HL-60 (cell line): Measurements from ENCODE around the gene RBMS3.

Source experiments
- GABPA ChIP-seq: IDR thresholded peaks from 2 replicates; pipeline ENCODE4 v1.6.1; 2012; ENCODE audit warnings: low read depth
- POLR2AphosphoS5 ChIP-seq: IDR thresholded peaks from 2 replicates; pipeline ENCODE4 v1.6.1; 2012; ENCODE audit warnings: low read depth
- SPI1 ChIP-seq: IDR thresholded peaks from 2 replicates; pipeline ENCODE4 v1.6.1; 2012; ENCODE audit warnings: low read depth, mild to moderate bottlenecking, borderline replicate concordance
- TF ChIP-seq, protein P1 (sequence below): IDR thresholded peaks from one replicate; pipeline ENCODE4 v1.5.1; 2011; ENCODE audit warnings: low read length, control low read depth, inconsistent platforms; ENCODE audit not compliant: insufficient read depth
- TF ChIP-seq, protein P2 (sequence below): IDR thresholded peaks from 2 replicates; pipeline ENCODE4 v1.6.1; 2012; ENCODE audit warnings: low read depth; ENCODE audit not compliant: insufficient replicate concordance

- TF ChIP-seq, protein P1, sequence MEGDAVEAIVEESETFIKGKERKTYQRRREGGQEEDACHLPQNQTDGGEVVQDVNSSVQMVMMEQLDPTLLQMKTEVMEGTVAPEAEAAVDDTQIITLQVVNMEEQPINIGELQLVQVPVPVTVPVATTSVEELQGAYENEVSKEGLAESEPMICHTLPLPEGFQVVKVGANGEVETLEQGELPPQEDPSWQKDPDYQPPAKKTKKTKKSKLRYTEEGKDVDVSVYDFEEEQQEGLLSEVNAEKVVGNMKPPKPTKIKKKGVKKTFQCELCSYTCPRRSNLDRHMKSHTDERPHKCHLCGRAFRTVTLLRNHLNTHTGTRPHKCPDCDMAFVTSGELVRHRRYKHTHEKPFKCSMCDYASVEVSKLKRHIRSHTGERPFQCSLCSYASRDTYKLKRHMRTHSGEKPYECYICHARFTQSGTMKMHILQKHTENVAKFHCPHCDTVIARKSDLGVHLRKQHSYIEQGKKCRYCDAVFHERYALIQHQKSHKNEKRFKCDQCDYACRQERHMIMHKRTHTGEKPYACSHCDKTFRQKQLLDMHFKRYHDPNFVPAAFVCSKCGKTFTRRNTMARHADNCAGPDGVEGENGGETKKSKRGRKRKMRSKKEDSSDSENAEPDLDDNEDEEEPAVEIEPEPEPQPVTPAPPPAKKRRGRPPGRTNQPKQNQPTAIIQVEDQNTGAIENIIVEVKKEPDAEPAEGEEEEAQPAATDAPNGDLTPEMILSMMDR = no peak
- TF ChIP-seq, protein P2, sequence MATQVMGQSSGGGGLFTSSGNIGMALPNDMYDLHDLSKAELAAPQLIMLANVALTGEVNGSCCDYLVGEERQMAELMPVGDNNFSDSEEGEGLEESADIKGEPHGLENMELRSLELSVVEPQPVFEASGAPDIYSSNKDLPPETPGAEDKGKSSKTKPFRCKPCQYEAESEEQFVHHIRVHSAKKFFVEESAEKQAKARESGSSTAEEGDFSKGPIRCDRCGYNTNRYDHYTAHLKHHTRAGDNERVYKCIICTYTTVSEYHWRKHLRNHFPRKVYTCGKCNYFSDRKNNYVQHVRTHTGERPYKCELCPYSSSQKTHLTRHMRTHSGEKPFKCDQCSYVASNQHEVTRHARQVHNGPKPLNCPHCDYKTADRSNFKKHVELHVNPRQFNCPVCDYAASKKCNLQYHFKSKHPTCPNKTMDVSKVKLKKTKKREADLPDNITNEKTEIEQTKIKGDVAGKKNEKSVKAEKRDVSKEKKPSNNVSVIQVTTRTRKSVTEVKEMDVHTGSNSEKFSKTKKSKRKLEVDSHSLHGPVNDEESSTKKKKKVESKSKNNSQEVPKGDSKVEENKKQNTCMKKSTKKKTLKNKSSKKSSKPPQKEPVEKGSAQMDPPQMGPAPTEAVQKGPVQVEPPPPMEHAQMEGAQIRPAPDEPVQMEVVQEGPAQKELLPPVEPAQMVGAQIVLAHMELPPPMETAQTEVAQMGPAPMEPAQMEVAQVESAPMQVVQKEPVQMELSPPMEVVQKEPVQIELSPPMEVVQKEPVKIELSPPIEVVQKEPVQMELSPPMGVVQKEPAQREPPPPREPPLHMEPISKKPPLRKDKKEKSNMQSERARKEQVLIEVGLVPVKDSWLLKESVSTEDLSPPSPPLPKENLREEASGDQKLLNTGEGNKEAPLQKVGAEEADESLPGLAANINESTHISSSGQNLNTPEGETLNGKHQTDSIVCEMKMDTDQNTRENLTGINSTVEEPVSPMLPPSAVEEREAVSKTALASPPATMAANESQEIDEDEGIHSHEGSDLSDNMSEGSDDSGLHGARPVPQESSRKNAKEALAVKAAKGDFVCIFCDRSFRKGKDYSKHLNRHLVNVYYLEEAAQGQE = no peak
- TF ChIP-seq GABPA = no peak
- no peak for TF ChIP-seq POLR2AphosphoS5
- no peak for TF ChIP-seq SPI1
Measured at GRCh38 chr3:29544701-29545363, 264.0 kb downstream of the RBMS3 start.
